ENCODE data around the gene CENPP.
A peak's percentile ranks its signal among the peaks of the same experiment; 100 is the strongest.

Gene CENPP

DNA sequence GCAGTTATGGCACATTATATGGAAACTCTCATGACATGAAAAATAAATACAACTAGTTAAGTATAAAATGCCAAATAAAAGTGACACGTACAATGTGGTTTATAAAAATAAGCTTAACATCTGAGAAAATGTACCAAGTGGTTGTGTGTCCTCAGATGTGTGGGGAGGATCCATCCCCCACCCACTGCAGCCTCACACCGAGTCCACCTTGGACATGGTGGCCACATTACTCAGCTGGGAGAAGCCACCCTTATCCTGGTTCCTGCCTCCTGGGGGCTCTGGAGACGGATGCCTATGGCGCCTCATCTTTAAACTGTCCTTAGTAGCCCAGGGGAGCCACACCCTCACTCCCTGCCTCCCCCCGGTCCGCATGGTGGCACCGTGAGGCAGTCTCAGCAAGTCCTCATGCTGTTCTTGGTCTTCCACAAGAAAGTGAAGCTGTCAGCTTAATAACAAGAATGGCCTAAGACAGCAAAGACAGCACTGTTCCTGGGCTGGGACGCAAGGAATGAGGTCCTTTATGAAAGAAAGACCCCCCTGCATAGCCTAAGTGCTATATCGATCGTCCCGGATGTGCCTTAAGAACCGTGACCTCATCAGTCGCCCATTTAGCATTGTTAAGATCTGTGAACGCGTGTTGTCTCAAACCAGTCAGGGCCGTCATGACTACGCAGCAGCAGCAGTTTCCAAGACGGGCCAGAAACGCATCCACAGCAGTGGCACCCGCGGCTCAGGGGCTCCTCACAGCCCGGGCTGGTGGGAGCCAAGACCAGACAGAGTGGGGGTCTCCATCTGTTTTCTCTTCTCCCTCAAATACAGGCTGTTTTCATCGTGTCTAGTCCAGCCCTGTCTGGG is 287.7 kb downstream of the CENPP start:
- no peak for DNase-seq (ENCODE audit: low read depth)
- no peak overlapping the region for H3K4me3 ChIP-seq (ENCODE audit: low read depth, low read length)
- TF ChIP-seq, protein P1, sequence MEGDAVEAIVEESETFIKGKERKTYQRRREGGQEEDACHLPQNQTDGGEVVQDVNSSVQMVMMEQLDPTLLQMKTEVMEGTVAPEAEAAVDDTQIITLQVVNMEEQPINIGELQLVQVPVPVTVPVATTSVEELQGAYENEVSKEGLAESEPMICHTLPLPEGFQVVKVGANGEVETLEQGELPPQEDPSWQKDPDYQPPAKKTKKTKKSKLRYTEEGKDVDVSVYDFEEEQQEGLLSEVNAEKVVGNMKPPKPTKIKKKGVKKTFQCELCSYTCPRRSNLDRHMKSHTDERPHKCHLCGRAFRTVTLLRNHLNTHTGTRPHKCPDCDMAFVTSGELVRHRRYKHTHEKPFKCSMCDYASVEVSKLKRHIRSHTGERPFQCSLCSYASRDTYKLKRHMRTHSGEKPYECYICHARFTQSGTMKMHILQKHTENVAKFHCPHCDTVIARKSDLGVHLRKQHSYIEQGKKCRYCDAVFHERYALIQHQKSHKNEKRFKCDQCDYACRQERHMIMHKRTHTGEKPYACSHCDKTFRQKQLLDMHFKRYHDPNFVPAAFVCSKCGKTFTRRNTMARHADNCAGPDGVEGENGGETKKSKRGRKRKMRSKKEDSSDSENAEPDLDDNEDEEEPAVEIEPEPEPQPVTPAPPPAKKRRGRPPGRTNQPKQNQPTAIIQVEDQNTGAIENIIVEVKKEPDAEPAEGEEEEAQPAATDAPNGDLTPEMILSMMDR (conservative IDR thresholded peaks at IDR 0.05; ENCODE audit: low read depth, low read length) = no peak

DNA sequence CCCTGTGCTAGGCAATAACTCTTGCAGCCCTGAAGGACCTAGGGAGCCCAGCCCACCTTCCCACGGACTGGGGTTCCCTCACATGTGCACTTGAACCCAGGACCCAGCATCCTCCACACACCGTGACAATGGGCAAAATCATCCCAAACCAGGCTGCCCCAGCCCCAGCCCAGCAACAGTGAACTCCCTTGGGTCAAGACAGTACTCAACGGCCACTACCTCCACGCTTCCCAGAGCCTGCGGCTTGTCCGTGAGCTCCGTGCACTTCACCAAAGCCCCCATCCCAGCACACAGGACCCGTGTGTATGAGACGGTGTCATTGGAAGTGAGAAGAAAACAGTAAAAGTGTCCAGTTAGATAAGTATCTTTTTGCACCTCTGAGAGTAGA is 288.4 kb downstream of the CENPP start:
- H3K4me3 ChIP-seq (ENCODE audit: low read depth, low read length) = no peak overlapping the region
- TF ChIP-seq, protein P1 (conservative IDR thresholded peaks at IDR 0.05; ENCODE audit: low read depth, low read length) = no peak
- no peak for DNase-seq (ENCODE audit: low read depth)

DNA sequence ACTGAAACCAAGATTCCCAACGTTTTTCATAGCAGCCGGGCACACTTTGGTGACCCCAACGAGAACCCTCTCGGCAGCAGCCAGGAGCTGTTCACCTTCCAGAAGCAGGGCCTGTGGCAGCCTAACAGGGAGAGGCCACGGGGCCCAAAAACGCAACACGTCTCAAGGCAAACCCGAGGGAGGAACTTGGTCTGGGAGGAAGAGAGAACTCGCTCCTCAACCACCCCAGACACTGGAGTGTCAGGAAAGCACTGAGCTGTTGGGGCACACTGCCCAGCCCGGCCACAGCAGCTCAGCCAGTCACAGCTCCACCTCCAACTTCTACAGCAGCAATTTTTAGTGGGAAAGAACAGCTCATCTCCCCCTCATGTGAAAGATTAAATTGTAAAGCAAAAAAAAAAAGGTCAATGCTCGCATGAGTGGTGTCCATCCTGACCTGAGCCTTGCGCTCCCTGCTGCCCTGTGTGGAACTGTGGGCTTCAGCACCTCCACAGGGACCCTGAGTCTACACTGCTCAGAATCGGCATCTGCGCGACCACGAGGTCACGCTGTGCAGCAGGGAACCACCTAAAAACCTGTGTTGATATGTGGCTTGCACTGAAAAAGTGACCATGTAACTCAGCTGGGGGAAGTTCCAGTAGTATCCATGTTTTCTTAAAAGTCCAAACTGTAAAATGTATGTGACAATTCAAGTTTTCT is 289.2 kb downstream of the CENPP start:
- no peak overlapping the region for H3K4me3 ChIP-seq (ENCODE audit: low read depth, low read length)
- DNase-seq (ENCODE audit: low read depth) = no peak
- TF ChIP-seq, protein P1 (conservative IDR thresholded peaks at IDR 0.05; ENCODE audit: low read depth, low read length) = no peak

DNA sequence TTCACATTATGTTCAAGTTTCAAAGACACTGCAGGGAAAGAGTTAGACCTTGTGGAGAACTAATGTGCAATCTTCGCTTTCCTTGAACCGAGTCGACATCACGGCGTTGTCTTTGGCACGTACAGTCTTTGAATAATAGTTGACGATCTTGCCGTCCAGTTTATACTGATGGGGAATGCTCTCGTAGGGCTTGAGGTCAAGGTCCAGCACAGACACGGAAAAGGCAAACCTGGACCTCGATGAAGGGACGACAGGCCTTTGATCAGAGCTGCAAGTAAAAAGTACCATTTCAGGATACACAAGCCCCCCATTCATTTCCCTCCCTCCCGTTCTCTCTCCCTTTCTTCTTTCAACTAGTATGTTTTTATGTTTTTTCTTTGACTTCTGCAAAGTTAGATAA is 290.0 kb downstream of the CENPP start:
- no peak overlapping the region for H3K4me3 ChIP-seq (ENCODE audit: low read depth, low read length)
- TF ChIP-seq, protein P1 (conservative IDR thresholded peaks at IDR 0.05; ENCODE audit: low read depth, low read length) = no peak
- no peak for DNase-seq (ENCODE audit: low read depth)

DNA sequence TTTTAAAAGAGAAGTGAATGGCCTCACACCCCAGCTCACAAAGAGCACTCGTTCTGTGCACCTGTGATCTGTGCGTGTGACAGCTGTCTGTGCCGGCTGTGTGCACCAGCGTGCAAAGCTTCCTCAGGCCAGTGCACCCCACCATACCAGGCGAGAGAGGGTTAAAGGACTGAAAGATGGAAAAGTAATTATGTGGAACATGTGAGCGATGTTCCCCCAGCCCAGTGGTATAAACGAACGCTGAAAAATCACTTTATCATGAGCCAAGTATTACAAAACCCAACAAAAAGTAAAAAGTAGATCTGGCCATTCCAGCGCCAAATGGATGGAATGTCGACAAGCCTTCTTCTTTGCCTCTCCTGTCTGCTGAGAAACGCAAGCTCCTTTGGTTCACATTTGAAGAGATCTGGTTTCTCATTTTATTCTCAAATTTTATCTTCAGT is 290.5 kb downstream of the CENPP start:
- no peak overlapping the region for H3K4me3 ChIP-seq (ENCODE audit: low read depth, low read length)
- DNase-seq (ENCODE audit: low read depth) = no peak

DNA sequence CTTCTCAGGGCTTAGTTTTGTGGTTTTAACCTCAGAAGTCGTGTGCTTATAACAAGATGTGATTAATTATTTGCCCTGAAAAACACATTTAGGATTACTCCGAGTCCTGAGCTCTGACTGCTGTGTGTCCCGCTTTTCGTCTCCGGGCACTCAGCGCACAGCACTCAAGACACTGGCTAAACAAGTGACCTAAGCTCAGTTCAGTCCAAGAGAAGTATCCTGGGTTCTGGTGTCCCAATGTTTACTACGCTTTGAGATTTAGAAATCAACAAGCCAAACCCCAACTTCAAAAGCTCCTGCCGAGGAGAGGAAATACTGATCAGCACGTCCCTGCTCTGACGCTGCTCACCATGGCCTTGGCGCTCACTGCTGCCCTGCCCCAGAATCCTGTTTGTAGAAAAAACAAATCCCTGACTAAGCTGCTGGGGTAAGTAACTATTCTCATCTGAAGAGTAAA is 290.9 kb downstream of the CENPP start:
- H3K4me3 ChIP-seq (ENCODE audit: low read depth, low read length) = no peak overlapping the region
- TF ChIP-seq, protein P1 (conservative IDR thresholded peaks at IDR 0.05; ENCODE audit: low read depth, low read length) = no peak
- peak; percentile 48 for DNase-seq (ENCODE audit: low read depth)

More for the DNA sequence above, 290.5 kb downstream of the CENPP start:
- TF ChIP-seq, protein P1 (conservative IDR thresholded peaks at IDR 0.05; ENCODE audit: low read depth, low read length) = no peak
